GM18861 (cell line): ENCODE data around the gene ZNF217.
"Not testable (repeated sequence)": the region's sequence is repeated elsewhere in the genome, so short reads cannot be mapped to it uniquely, and the experiment has no call there.

Source experiments
- ATAC-seq: cut with Tn5 transposase; IDR thresholded peaks from one replicate; pipeline ENCODE4 v1.9.1; 2021; ENCODE audit not compliant: unreplicated experiment

Gene ZNF217

GRCh38 chr20:53534037-53534436, 59.6 kb downstream of the ZNF217 start:
- ATAC-seq, result no peak

GRCh38 chr20:53533500-53533899, 60.1 kb downstream of the ZNF217 start:
- no peak for ATAC-seq

GRCh38 chr20:53532654-53533312, 60.9 kb downstream of the ZNF217 start:
- ATAC-seq, result not testable (repeated sequence)

- no peak for ATAC-seq
Observed at GRCh38 chr20:53530440-53530839, 63.2 kb downstream of the ZNF217 start.

GRCh38 chr20:53529658-53530057, 64.0 kb downstream of the ZNF217 start:
- no peak for ATAC-seq

- no peak for ATAC-seq
Observed at GRCh38 chr20:53527196-53527595, 66.4 kb downstream of the ZNF217 start.

- ATAC-seq, result no peak
Observed at GRCh38 chr20:53524589-53525312, 68.9 kb downstream of the ZNF217 start.

- ATAC-seq, result not testable (repeated sequence)
Observed at GRCh38 chr20:53523615-53524014, 70.0 kb downstream of the ZNF217 start.

GRCh38 chr20:53522696-53523095, 70.9 kb downstream of the ZNF217 start:
- no peak for ATAC-seq

- no peak for ATAC-seq
Observed at GRCh38 chr20:53522026-53522425, 71.6 kb downstream of the ZNF217 start.

GRCh38 chr20:53521421-53521820, 72.2 kb downstream of the ZNF217 start:
- not testable (repeated sequence) for ATAC-seq

GRCh38 chr20:53517146-53517545, 76.5 kb downstream of the ZNF217 start:
- ATAC-seq, result no peak
